Measurements from ENCODE around the gene ALG14.

Gene ALG14

GRCh38 chr1:94970783-94971182 lies 102.0 kb downstream of the ALG14 start:
- TF ChIP-seq CTCF (IDR thresholded peaks at IDR 0.05; ENCODE audit: low read depth, low read length, missing control alignments), result no peak
- H3K4me3 ChIP-seq (ENCODE audit: low read depth, low read length), result no peak overlapping the region
- no peak for DNase-seq (ENCODE audit: low read depth)

- TF ChIP-seq CTCF (IDR thresholded peaks at IDR 0.05; ENCODE audit: low read depth, low read length, missing control alignments), result no peak
- DNase-seq (ENCODE audit: low read depth), result no peak
- H3K4me3 ChIP-seq (ENCODE audit: low read depth, low read length), result no peak overlapping the region
Measured at GRCh38 chr1:94969137-94969536, 103.6 kb downstream of the ALG14 start.

GRCh38 chr1:94966033-94966432 lies 106.7 kb downstream of the ALG14 start:
- TF ChIP-seq CTCF (IDR thresholded peaks at IDR 0.05; ENCODE audit: low read depth, low read length, missing control alignments), result no peak
- H3K4me3 ChIP-seq (ENCODE audit: low read depth, low read length), result no peak overlapping the region
- DNase-seq (ENCODE audit: low read depth), result no peak

GRCh38 chr1:94963864-94964263 lies 108.9 kb downstream of the ALG14 start:
- TF ChIP-seq CTCF (IDR thresholded peaks at IDR 0.05; ENCODE audit: low read depth, low read length, missing control alignments), result no peak
- H3K4me3 ChIP-seq (ENCODE audit: low read depth, low read length), result no peak overlapping the region
- DNase-seq (ENCODE audit: low read depth), result no peak

GRCh38 chr1:94962409-94963265 lies 110.1 kb downstream of the ALG14 start:
- peak overlapping the region; percentile 41 for H3K4me3 ChIP-seq (ENCODE audit: low read depth, low read length)
- DNase-seq (ENCODE audit: low read depth), result peak; percentile 56
- no peak for TF ChIP-seq CTCF (IDR thresholded peaks at IDR 0.05; ENCODE audit: low read depth, low read length, missing control alignments)

- no peak overlapping the region for H3K4me3 ChIP-seq (ENCODE audit: low read depth, low read length)
- DNase-seq (ENCODE audit: low read depth), result no peak
Measured at GRCh38 chr1:94961988-94962387, 110.8 kb downstream of the ALG14 start.

More at GRCh38 chr1:94961988-94962387, 110.8 kb downstream of the ALG14 start:
- TF ChIP-seq CTCF (IDR thresholded peaks at IDR 0.05; ENCODE audit: low read depth, low read length, missing control alignments), result no peak
